Heart left ventricle (tissue), 16 donors: Measurements from ENCODE around the gene COX10. TPM values are rescaled to one million over a fixed set of nuclear protein-coding genes. Genes with fewer than 3 reads are reported as not detected.
"Not testable (repeated sequence)": the region's sequence is repeated elsewhere in the genome, so short reads cannot be mapped to it uniquely, and the experiment has no call there.

ENCODE experiments used
- ATAC-seq, 4 donors: fragments of 200-7000 bp; cut with Tn5 transposase; one replicate each; pipeline ENCODE4 v1.9.1; 2020 to 2022; ENCODE audit warnings: moderate library complexity in 4 of 4, mild to moderate bottlenecking in 3 of 4, moderate number of reproducible peaks in 1 of 4
- DNase-seq, 5 donors: peaks; one replicate each; pipeline ENCODE4 v3.0.0-alpha.2; 2020
- H3K27ac ChIP-seq, 12 donors: fragments of 200-600 bp; sonication (generic) in 4 of 12; one replicate each; pipeline versions ENCODE4 v1.5.0 to v1.8.0; 2016 to 2022; ENCODE audit warnings: mild to moderate bottlenecking in 2 of 12
- H3K27me3 ChIP-seq, 9 donors: fragments of 200-600 bp; sonication (generic) in 2 of 9; one replicate each; pipeline versions ENCODE4 v1.5.1 to v1.8.0; 2016 to 2022; ENCODE audit warnings: mild to moderate bottlenecking in 3 of 9
- H3K36me3 ChIP-seq, 9 donors: fragments of 200-600 bp; sonication (generic) in 2 of 9; one replicate each; pipeline versions ENCODE4 v1.5.0 to v1.8.0; 2018 to 2022; ENCODE audit warnings: mild to moderate bottlenecking in 2 of 9
- H3K4me1 ChIP-seq, 12 donors: fragments of 200-600 bp; sonication (generic) in 4 of 12; one replicate each; pipeline versions ENCODE4 v1.5.0 to v1.8.0; 2016 to 2022; ENCODE audit warnings: mild to moderate bottlenecking in 3 of 12
- H3K4me3 ChIP-seq, 12 donors: fragments of 200-600 bp; sonication (generic) in 4 of 12; one replicate each; pipeline versions ENCODE4 v1.5.0 to v1.8.0; 2017 to 2022; ENCODE audit warnings: mild to moderate bottlenecking in 9 of 12, moderate library complexity in 4 of 12
- H3K9me3 ChIP-seq, 12 donors: fragments of 200-600 bp; sonication (generic) in 4 of 12; one replicate each; pipeline versions ENCODE4 v1.5.0 to v1.8.0; 2016 to 2022; ENCODE audit warnings: mild to moderate bottlenecking in 1 of 12
- CTCF ChIP-seq, 12 donors: fragments of 200-600 bp; sonication (generic) in 4 of 12; IDR thresholded peaks; one replicate each; pipeline versions ENCODE4 v1.5.0 to v1.8.0; 2018 to 2022; ENCODE audit warnings: antibody characterized with exemption in 12 of 12, mild to moderate bottlenecking in 5 of 12
- POLR2A ChIP-seq, 2 donors: fragments of 450-650 bp; IDR thresholded peaks; one replicate each; pipeline ENCODE4 v1.6.1; 2017; ENCODE audit warnings: antibody characterized with exemption in 2 of 2, mild to moderate bottlenecking in 2 of 2, moderate library complexity in 2 of 2
- WGBS, 4 donors: extraction: QIAGEN DNeasy Blood & Tissue Kit in 2 of 4; methylation state at CpG; one replicate each; pipeline versions ENCODE4 v1.1.5 to v1.1.7; 2013 to 2018; 5-methylcytosine and 5-hydroxymethylcytosine counted together
- intact Hi-C, 10 donors: fragments of 100-400 bp; cut with DNase I; formaldehyde crosslinking; loops; one replicate each; pipeline versions ENCODE4 v1.11.1 to v1.14.2; 2022
- long read RNA-seq, 3 donors: library from polyadenylated mRNA; unstranded; transcript quantifications; one replicate each; pipeline ENCODE4 v2.0.0, GENCODE V29; 2020 to 2021
- polyA plus RNA-seq, 2 donors: library from polyadenylated mRNA; stranded (reverse); fragments of 200-250 nt; gene quantifications; one replicate each; pipeline ENCODE4 v1.2.3, GENCODE V29; 2013
- total RNA-seq, 9 donors: library from RNA; depleted of rRNA in 2 of 9; stranded (reverse); fragments of >200 nt in 2 of 9; fragmentation: NEBNext Ultra II Directional in 3 of 9; extraction: Animal tissue kit (Norgen Biotek cat#: 25700) in 3 of 9; gene quantifications; one replicate each; pipeline versions ENCODE4 v1.1.0 to v1.2.4, GENCODE V29; 2016 to 2023
- donor health status: ischemic (EF 13 %, LVEDD 7.1; RV severe dilation, severe dysfunction).
- donor health status: healthy with polysubstance abuse.
- donor health status: DM: no; HTN: yes; CAD: no.
- donor health status: DM: no; HTN: no; CAD: no.
- donor health status: ischemic (EF 25% LVEDD 6.9; RV normal size, moderate dysfunction).
- donor health status: ischemic (EF 25% LVEDD 5.7; RV mildly dilated, moderate dysfunction).
- donor health status: healthy.
- donor health status: DM: yes; HTN: yes; CAD: no.
- donor health status: ischemic (EF 35%, LVEDD 5.7; RV mildly dilated, moderate dysfunction).
- donor health status: nonischemic (EF 11% LVEDD 7.7; RV severe dilation, severe dysfunction).
- donor health status: DM: yes; HTN: yes; CAD: no.
- donor health status: PGD.
- donor health status: ischemic (EF 29% LVEDD 5.4; RV normal size, mild dysfunction).
- donor health status: nonischemic (EF 23%, LVEDD 6.1; RV moderate dilation, normal function).

COX10 gene
- total RNA-seq (10 to 100 TPM; 36.6 to 96.0 (median 55.4) TPM), polyA plus RNA-seq (10 to 100 TPM; 17.8 to 48.6 TPM)
- long read RNA-seq, donor 1, transcript COX10-201 (7 exons, 2,873 nt): major isoform, 17 of 28 reads
- long read RNA-seq, donor 1, partial matches to known transcripts: 2 of 28 reads
- long read RNA-seq, donor 1, other reads (novel, unspliced or antisense): 9 of 28 reads
- long read RNA-seq, donor 2, transcript COX10-201 (7 exons, 2,873 nt): major isoform, 90 of 154 reads
- long read RNA-seq, donor 2, partial matches to known transcripts: 56 of 154 reads
- long read RNA-seq, donor 2, other reads (novel, unspliced or antisense): 3 of 154 reads
- long read RNA-seq, donor 3, transcript COX10-201 (7 exons, 2,873 nt): major isoform, 59 of 74 reads
- long read RNA-seq, donor 3, partial matches to known transcripts: 9 of 74 reads
- long read RNA-seq, donor 3, other reads (novel, unspliced or antisense): 4 of 74 reads

GRCh38 chr17:14069251-14070021 is at the start of gene COX10:
COX10 (plus strand) TSS chr17:14069504; CDS start chr17:14069606, 102 bp downstream.
- H3K9me3 ChIP-seq: peaks cover 0 to 7% (median 0%) of the 10 kb centered on the region in 12 donors
- intact Hi-C loops: loop anchor here in 8 of 10 donors (2.0 to 10.0 kb wide), 8 partner anchors 135 to 475 kb away; partner anchors contain the start of gene HS3ST3B1 (in 6 of the 8)
- H3K4me3 ChIP-seq: peak within 1 kb of the TSS; percentile 82 to 99 (median 94)
- peaks cover 0 to 14% (median 4%) of the 10 kb centered on the region in 9 donors for H3K36me3 ChIP-seq
- TF ChIP-seq POLR2A (IDR thresholded peaks at IDR 0.05): peak in 1 of 2 donors; percentile 70
- TF ChIP-seq CTCF (IDR thresholded peaks at IDR 0.05): peak in 2 of 12 donors; percentile 5 to 15
- peaks cover 0 to 39% (median 23%) of the 10 kb centered on the region in 12 donors for H3K4me1 ChIP-seq
- peak within 1 kb of the TSS; percentile 84 to 96 (median 89) for H3K27ac ChIP-seq
- H3K27me3 ChIP-seq: no peaks in the 10 kb centered on the region
- peak; percentile 97 to 100 (median 99) for ATAC-seq
- WGBS, 4 donors: 0 to 1% (median 1%) methylated on average over 35 to 48 of the region's 48 CpGs
- peak; percentile 88 to 93 (median 91) for DNase-seq

GRCh38 chr17:14021651-14022294 is 47.5 kb upstream of the COX10 start:
- DNase-seq, H3K4me1 ChIP-seq, H3K27me3 ChIP-seq, intact Hi-C loops, H3K9me3 ChIP-seq, H3K4me3 ChIP-seq, ATAC-seq, H3K27ac ChIP-seq, H3K36me3 ChIP-seq: not testable (repeated sequence)
- 88 to 92% (median 89%) methylated on average over 4 to 8 of the region's 9 CpGs for WGBS, 4 donors

- H3K4me1 ChIP-seq, DNase-seq, H3K27me3 ChIP-seq, H3K4me3 ChIP-seq, H3K27ac ChIP-seq, ATAC-seq, intact Hi-C loops, H3K9me3 ChIP-seq: not testable (repeated sequence)
- 83 to 100% (median 96%) methylated on average over 1 to 2 of the region's 5 CpGs for WGBS, 4 donors
- H3K36me3 ChIP-seq: peaks cover 0 to 20% (median 14%) of the 10 kb centered on the region in 9 donors
Observed at GRCh38 chr17:14029755-14030154, 39.5 kb upstream of the COX10 start.

- ATAC-seq: no peak
- H3K27ac ChIP-seq: no peak overlapping the region
- H3K27me3 ChIP-seq: no peaks in the 10 kb centered on the region
- no peaks in the 10 kb centered on the region for H3K9me3 ChIP-seq
- DNase-seq: no peak
- 92 to 98% (median 95%) methylated on average over 3 of the region's 3 CpGs for WGBS, 4 donors
- no peak for TF ChIP-seq POLR2A (IDR thresholded peaks at IDR 0.05)
- TF ChIP-seq CTCF (IDR thresholded peaks at IDR 0.05): no peak
- peaks cover 0 to 20% (median 14%) of the 10 kb centered on the region in 9 donors for H3K36me3 ChIP-seq
- H3K4me1 ChIP-seq: no peaks in the 10 kb centered on the region
- intact Hi-C loops: no loop called here
- no peak overlapping the region for H3K4me3 ChIP-seq
Observed at GRCh38 chr17:14032234-14032633, 37.1 kb upstream of the COX10 start.
